ENCODE measurements around the gene KCNT2.

DNA sequence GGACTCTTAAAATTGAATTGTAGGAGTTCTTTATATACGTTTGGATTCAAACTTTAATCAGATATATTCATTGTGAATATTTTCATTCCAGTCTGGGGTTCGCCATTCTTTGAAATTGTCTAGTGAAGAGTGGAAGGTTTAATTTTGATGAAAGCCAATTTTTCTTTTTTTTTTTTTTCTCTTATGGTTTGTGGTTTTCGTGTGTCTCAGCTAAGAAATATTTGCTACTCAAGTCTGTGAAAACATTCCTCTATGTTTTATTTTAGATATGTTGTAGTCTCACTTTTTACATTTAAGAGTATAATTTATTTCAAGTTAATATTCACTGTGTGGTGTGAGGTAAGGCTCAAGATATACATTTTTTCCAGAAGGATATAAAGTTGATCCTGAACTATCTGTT, 220.5 kb downstream of the KCNT2 start:
- TF ChIP-seq CTCF (IDR thresholded peaks at IDR 0.05), result no peak
- no peak for TF ChIP-seq POLR2A (IDR thresholded peaks at IDR 0.05)

Measured in thyroid gland (tissue), 4 donors.